Measurements from ENCODE around the gene SERPINE3.

Gene SERPINE3

DNA sequence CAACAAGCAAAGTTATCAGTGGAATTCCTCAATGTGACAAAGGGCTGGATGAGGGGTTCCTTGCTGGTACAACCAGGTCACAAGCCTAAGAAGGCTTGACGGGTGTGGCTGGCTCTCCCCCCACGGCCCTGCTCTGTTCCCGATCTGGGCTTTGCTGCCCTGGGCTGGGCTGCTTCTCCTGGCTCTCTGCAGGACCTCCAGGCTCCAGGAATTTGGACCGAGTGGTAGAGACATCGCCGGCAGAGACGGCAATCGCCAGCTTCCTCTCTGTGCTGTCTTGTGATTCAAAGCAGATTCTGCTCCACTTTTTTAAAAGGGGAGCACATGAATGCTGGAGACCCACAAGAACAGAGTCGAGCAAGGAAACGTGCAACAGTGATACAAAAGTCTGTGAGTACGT lies at the start of gene SERPINE3:
SERPINE3 (plus strand) TSS at position 338 of the 400 bp plus-strand sequence. CDS start 1,401 bp downstream, outside the sequence.
- no peak for DNase-seq

DNA sequence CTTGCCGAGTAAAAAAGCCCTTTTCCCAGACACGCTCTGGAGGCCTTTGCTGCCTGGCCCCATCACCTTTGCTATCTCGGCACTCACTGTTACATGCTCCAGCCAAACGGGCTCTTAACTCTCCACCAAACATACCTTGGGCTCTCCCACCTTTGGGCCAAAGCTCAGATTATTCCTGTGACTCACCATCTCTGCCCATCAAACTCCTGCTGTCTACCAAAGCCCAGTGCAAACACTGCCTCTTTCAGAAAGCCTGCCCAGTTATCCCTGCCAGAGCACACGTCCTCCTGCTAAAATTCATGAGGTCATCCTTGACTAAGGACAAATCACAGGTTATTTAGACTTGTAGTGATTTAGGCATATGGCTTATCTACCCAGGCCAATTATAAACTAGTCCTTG lies 48.1 kb upstream of the SERPINE3 start:
- DNase-seq: no peak

DNA sequence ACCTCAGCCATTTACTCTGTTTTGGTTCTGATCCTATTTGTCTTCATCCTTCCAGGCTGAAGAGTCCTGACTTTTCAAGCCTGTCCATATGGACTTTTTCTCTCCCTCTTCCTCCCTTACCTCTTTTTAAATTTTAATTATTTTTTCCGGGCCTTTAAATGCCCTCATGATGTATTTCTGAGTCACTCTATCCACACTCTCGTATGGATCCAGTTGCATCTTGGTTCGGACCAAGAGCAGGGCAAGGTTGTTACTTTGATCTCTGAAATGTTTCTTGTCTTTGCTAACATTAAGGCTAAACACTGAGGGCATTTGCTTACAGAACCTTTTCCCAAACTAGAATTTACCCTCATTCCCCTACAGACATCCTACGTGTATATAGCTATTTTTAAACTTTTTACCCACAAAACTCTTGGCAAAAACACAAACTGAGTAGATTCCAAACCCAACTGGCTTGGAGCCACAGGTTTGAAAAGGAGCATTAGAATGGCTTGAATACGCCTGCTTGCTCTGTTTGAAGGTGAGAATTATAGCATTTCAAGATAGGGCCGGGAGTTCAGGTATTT lies 47.4 kb upstream of the SERPINE3 start:
- DNase-seq: no peak

DNA sequence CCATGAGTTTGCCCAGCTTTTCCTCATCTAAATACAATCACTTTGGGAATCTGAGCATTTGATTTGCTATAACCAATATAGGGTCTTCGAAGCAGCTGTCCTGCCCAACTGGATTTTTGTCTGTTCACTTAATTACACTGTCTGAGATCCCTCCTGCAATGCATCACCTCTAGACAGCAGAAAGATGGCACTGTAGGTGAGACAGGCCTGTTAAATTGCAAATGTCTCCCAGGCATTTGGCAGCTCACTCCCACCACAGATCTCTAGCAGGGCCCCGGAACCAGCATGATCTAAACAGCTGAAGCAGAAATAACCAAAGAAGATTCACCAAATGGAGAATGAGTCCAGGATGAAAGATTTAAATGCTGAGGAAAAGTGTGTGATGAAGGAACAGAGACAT lies 41.9 kb upstream of the SERPINE3 start:
- no peak for DNase-seq

DNA sequence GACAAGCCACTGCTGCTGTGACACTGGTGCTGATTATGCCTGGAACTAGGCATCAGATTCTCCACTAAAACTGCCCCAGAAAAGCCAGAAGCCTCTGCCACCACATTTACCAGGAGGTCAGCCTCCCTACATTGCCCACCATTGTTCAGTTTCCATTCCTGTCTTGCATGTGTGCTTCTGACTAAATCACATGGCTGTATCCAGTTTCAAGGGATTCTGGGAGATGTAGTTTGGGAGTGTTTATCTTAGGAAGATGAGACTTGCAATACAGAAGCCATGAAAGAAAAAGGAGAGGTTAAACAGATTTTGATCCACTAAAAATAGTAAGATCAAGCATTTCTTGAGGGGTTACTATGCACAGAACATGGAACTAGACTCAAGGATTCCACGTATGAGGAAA lies 40.7 kb upstream of the SERPINE3 start:
- DNase-seq: no peak

DNA sequence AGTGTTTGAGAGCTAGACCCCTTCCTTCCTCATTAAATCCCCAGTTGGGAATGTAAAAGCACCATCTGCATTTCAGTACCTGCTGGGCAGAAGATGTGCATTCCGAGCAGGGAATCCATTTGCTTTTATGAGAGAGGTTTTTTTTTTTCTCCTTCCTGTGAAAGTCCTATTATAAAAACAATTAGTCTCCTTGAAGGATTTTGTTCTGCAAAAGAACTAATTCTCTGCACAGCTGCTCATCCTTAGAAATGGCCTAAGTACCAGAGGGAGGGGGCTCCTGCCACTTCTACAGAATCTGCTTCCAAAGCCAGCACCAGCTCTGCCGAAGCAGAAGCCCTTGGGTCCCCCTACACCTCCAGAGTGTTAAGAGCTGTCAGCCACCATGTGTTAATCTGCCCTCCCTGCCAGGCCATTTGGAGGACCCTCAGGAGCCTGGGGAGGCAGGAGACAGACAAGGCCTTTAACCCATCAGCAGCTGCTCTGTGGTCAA lies 36.4 kb upstream of the SERPINE3 start:
- no peak for DNase-seq

DNA sequence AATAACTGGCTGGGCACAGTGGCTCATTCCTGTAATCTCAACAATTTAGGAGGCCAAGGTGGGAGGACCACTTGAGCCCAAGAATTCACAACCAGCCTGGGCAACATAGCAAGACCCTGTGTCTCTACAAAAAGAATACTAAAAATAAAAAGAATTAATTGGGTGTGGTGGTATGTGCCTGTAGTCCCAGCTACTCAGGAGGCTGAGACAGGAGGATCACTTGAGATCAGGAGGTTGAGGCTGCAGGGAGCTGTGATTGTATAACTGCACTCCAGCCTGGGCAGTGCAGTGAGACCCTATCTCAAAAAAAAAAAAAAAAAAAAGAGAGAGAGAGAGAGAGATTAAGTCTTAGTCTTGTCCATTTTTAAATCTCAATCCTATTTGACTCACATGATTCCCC lies 35.6 kb upstream of the SERPINE3 start:
- DNase-seq: no peak

DNA sequence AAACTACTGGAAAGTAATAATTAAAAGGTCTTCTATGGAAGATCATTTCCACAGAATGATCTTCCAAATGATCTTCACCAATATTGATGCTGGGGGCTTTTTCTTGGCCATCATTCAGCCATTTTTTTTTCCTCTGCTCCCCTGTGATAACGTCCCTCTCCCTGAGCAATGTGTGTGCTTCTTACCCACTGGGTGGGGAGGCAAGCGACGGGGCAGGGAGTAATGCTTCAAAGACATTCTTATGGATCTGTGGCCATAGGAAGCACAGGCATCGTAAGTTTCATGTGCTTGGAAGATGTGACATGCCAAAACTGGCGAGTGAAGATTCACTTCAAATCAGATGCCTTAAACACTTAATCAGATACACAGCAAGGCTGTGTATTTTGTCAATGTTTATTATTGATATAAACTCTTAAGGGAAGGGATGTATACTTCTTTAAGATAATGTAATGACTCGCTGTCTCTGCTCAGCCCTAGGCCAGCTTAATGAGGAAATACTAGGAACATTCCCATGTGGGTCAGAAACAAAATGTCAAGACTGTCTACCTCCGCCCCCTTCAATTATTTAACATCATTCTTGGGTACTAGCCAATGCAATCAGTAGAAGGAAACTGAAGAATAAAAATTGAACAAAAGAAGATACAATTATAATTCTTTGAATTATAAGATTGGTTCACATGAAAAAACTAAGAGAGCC lies 34.1 kb upstream of the SERPINE3 start:
- DNase-seq: no peak

DNA sequence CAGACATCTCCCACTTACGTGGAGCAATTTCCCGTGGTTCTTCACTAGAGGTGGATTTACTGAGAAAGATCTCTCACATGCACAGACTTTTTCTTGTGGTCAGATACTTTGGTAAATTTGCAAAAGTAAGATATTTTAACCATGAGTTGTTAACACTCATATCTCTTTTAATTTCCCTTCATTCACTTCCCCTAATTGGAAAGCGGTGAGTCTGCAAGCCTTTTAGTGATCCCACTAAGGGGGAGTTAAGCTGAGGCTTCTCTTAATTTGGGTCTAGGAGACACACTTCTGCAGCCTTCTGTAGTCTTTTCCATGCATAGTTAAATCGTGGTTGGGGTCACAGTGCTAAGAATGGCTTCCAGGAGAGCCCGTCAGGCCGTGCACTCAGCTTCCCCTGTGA lies 30.7 kb upstream of the SERPINE3 start:
- no peak for DNase-seq

DNA sequence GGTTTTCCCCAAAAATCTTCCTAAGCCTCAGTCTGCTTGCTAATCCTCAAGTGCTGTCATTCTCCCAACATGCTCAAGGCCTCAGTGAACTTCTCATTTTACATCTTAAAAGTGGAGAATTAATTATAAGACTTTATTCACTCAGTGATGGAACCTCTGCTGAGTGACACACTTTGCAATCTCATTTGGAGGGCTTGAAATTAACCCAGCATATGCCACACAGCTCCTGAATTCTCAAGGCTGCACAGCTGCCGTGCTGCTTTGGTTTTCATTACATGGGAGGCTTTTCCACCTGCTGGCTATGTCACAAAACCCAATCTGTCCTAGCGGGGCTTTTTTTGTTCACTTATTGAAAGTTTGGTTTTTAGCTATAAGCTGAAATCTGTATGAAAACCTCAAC lies 28.3 kb upstream of the SERPINE3 start:
- DNase-seq: no peak

DNA sequence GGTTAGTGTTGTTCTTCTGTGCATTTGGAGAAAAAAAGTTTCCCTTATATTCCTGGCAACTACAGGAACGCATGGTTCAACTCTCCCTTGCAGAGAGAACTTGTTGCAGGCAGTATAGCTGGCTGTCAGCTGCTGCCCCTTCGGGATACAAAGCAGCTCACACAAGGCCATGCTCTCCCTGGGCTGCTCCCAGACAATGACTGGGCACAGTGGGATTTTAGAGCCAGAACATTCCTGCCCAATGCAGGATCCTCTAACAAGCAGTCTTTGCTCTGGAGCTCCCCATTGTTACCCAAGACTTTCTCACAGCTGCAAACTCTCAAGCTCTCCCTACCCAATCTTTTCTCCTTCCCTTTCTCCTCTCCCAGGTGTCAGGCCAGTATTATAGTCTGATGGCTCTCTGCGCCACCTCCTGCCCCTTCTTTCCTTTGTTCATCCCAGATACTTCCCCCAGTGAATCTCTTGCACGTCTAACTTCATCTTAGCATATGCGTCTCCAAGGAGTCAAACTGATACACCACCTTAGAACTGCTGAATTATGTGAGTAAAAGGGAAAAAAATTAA lies 27.5 kb upstream of the SERPINE3 start:
- no peak for DNase-seq

DNA sequence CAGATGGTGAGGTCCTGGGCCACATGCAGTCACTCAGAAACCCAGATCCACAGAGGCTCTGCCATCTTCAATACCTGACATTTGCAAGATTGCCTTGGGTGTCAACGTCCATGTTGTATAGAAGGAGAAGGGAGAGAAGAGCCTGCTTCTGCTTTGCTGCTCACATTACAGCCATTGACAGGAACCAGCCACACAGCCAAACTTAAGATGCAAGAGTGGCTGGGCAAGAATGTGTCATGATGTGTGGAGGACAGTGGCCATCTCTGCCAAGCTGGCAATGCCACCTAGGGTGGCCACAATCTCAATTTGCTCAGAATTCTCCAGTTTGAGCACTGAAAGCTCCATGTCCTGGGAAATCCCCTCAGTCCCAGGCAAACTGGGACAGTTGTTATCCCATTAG lies 25.9 kb upstream of the SERPINE3 start:
- no peak for DNase-seq

DNA sequence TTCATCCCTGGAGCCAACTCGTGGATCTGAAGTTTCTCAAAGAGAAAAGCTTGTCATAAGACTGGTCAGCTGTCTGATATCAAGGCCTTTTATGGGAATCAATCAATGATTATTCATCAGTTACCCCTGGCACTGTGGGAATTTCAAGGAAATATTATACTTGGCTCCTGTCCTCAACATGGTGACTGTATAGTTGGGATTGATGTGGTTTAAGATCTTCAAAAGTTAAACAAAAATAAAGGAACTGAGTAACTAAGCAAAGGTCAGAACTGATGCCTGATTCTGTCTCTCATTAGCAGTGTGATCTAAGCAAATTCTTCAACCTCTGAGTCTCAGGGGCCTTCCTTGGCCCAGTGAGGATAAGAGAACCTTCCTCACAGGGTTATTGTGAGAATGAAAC lies 22.2 kb upstream of the SERPINE3 start:
- no peak for DNase-seq

DNA sequence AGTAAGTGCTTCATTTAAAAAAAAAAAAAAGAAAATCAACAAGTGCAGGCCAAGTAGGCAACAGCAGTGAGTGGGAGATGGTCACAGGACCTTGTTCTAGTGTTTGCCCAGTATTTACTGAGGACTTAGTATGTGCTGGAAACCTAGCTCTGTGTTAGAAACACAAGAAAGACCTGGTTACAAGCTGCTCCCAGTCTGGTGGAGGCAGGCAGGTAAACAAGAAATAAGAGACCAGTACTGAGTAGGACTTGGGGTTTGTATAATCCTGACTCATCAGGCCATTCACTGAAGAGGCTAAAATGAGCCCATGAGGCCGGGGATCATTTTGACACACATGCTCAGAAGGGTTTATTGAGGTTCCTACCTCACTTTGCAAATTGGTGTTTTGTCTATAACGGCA lies 21.5 kb upstream of the SERPINE3 start:
- DNase-seq: no peak

DNA sequence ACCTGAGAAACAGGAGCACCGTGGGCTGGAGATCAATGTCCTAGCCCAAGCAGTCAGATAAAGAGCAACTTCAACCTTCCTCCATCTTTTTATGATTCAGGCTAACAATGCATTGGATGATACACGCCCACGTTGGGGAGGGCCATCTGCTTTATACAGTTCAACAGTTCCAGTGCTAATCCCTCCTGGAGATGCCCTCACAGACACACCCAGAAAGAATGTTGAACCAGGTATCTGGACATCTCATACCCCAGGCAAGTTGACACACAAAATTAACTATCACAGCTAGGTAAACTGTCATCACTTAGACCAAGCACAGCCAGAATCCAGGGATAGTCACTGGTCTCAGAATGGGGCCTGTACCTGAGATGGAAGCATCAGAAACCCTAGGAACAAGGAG lies 20.6 kb upstream of the SERPINE3 start:
- DNase-seq: no peak

DNA sequence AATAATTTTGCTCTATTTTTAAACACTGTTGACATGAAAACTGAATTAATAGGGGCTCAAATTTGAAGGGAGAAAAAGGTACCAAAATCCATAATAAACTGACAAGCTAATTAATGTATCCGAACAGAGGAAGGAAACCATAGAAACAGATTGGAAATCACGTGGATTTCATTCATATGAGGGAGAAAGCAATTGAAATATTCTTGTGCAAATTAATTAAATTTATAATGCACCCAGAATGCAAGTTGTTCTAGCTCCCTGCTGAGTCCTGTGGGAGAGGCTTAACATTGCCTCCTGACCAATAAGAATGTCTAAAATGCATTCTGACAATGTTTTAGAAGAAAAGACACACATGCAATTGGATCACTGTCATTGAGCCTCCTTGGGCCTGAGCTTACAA lies 17.7 kb upstream of the SERPINE3 start:
- no peak for DNase-seq

DNA sequence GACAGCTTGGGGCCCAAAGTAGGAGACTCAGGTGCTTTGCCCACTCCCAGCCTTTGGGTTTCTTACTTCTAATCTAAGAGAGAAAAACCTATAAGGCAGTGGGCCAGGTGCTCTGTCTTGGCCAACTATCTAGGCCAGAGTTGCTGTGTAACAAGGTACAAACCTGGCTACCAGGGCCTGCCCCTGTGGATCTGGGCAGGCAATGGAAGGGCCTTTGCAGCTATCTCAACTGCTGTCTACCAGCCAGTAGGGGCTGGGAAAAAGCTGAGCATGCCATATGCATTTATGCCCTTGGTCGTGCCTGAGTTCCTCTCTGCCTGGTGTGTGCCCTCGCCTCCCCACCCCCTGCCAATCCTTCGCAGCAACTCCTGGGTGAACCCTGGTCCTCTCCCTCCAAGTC lies 16.7 kb upstream of the SERPINE3 start:
- no peak for DNase-seq

DNA sequence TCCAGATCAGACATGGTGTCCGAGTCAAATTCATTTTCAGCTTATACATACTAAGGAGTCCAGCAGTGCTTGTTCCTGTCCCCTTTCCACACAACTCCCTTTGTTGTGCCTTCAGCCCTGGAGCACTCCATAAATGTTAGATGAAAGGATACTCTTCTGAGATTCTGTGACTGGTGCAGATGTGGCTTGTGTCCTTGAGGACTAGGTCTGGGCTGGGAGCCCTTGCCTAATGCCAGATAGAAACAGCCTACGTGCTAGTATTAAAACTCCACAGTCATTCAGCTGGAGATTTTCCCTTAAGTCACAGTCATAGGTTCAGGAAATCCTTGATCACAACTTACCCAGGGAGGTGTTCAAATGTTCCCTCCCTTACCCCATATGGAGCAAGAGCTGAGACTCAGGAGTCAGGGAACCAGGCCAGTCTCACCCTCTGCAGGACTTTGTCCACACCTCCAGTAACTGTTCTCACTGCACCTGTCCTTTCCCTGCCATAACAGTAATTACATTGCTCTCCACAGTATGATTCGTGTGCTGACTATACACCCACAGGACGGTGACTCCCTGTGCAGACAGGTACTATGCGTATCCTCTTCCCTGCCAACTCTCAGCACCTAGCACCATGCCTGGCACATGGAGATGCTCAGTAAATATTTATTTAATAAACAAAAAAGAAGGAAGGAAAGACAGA lies 15.5 kb upstream of the SERPINE3 start:
- DNase-seq: no peak

DNA sequence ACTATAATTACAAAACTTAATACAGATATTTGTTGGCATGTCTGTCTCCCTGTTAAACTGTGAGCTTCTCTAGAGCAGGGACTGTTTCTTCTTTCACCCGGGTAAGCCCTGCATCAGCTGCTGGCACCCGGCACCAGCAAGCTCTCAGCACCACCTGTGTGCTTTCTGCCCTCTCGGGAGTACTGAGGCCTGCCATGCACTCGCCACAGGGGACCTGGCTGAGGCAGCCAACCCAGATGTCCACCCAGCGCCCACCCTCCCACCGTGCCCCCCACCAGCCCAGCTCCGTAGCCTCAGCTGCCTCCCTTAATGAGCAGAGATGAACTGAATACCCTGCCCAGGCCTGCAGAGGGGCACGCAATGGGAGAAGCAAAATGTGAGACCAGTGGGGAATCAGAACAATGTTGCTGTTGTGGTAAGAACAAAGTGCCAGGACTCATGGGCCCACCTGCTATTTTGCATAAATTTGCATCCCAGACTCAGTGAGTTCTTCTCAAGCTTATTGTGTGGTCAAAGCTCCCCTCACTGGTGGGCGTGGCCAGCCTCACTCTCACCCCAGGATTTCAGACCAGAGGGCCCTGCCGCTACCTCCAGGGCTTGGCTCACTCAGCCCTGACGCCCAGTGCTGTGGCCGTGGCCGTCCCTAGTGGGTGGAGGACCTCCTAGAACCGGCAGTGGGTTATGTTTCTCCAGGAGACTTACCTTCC lies 14.6 kb upstream of the SERPINE3 start:
- no peak for DNase-seq

DNA sequence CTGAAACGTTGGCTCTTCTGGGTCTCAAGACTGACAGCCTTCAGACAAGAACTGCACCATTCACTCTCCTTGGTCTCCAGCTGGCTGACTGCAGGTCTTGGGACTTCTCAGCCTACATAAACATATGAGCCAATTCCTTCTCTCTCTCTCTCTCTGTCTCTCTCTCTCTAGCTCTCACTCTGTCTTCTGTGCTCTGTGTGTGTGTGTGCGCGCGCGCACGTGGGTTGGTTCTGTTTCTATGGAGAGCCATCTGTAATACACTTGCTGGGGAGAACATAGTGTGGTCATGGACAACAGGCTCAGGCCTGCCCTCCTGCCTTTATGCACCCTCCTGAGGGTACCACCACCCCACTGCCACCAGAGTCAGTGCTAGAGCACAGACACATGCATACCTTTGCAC lies 13.7 kb upstream of the SERPINE3 start:
- no peak for DNase-seq

DNA sequence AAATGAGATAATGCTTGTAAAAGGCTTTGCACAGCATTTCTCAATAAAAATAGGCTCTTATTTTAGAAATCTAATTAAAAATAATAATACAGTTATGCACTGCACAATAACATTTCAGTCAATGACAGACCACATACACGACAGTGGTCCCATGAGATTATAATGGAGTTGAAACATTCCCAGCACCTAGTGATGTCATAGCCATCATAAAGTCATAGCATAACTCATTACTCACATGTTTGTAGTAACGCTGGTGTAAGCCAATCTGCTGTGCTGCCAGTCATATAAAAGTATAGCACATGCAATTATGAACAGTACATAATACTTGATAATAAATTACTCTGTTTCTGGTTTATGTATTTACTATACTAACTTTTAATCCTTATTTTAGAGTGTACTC lies 12.7 kb upstream of the SERPINE3 start:
- DNase-seq: no peak

DNA sequence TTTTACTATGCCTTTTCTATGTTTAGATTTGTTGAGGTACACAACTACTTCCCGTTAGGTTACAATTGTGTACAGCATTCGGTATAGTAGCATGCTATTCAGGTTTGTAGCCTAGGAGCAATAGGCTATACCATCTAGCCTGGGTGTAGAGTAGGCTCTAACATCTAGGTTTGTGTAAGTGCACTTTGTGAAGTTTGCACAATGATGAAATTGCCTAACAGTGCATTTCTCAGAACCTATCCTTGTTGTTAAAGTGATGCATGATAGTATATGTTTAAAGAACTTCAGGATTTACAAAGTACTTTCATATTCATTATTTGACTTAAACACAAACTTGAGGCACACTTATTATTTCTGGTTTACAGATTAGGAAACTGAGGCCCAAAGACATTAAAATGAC lies 11.5 kb upstream of the SERPINE3 start:
- DNase-seq: no peak

DNA sequence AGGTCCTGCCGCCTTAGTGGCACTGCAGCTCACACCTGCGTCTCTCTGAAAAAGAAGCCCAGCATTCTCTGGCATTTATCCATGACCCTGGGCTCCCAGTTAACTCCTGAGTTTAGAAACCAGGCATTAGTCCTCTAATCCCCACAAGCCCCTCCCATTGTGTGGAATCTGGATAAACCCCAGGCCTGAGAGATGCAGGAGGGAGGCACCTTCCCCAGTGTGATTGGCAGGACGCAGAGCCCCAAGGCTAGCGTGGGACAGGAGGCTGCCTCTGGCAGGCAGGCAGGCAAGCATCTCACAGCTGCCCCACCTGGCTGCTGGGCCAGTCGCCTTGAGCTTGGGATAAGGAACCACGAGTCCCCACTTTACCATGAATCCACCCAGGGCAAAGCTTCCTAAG lies 11.0 kb upstream of the SERPINE3 start:
- no peak for DNase-seq

Measured in stimulated activated CD4-positive, alpha-beta T cell treated with anti-CD3 and anti-CD28 coated beads, Interleukin-1b, Interleukin-23, amount 100 ng/mL, for 48 hours (primary cell).